Stimulated activated CD8-positive, alpha-beta memory T cell treated with anti-CD3 and anti-CD28 coated beads, Interleukin-7, amount 100 ng/mL, for 1 hour (primary cell): ENCODE data around the gene FKBP2.

Source experiments
- DNase-seq, 2 donors: peaks; one replicate each; pipeline ENCODE4 v3.0.0-alpha.2; 2020; ENCODE audit warnings: low read depth in 2 of 2

Gene FKBP2

GRCh38 chr11:64219354-64219684 is 21.6 kb upstream of the FKBP2 start:
- DNase-seq, result no peak

- no peak for DNase-seq
Measured at GRCh38 chr11:64219755-64220154, 21.1 kb upstream of the FKBP2 start.

GRCh38 chr11:64220271-64220670 is 20.6 kb upstream of the FKBP2 start:
- no peak for DNase-seq

GRCh38 chr11:64220798-64221197 is 20.1 kb upstream of the FKBP2 start:
- DNase-seq, result no peak

- no peak for DNase-seq
Measured at GRCh38 chr11:64222651-64223000, 18.3 kb upstream of the FKBP2 start.

GRCh38 chr11:64223001-64223651 is 17.8 kb upstream of the FKBP2 start:
- DNase-seq, result no peak

GRCh38 chr11:64224151-64224890 is 16.6 kb upstream of the FKBP2 start:
- no peak for DNase-seq

GRCh38 chr11:64224891-64225607 is 15.8 kb upstream of the FKBP2 start:
- no peak for DNase-seq

- peak; percentile 86 to 89 for DNase-seq
Measured at GRCh38 chr11:64225608-64226506, 15.0 kb upstream of the FKBP2 start, which contains the start of the genes NUDT22 and TRPT1. NUDT22 (plus strand) TSS chr11:64226274; CDS start chr11:64226653, 379 bp downstream. TRPT1 (minus strand) TSS chr11:64226186; CDS start chr11:64225860, 326 bp downstream.

GRCh38 chr11:64226507-64227051 is 14.3 kb upstream of the FKBP2 start:
- DNase-seq, result no peak

- no peak for DNase-seq
Measured at GRCh38 chr11:64227405-64227956, 13.4 kb upstream of the FKBP2 start.

- no peak for DNase-seq
Measured at GRCh38 chr11:64229090-64229743, 11.7 kb upstream of the FKBP2 start.

GRCh38 chr11:64229744-64230170 is 11.1 kb upstream of the FKBP2 start:
- DNase-seq, result no peak

GRCh38 chr11:64230171-64230984 is 10.5 kb upstream of the FKBP2 start, which contains the start of gene DNAJC4:
DNAJC4 (plus strand) TSS chr11:64230548; CDS start chr11:64230855, 307 bp downstream.
- DNase-seq, result peak in 1 of 2 donors; percentile 71

GRCh38 chr11:64230985-64231365 is 9.9 kb upstream of the FKBP2 start:
- DNase-seq, result no peak

GRCh38 chr11:64231546-64231945 is 9.3 kb upstream of the FKBP2 start:
- no peak for DNase-seq

GRCh38 chr11:64232182-64232966 is 8.5 kb upstream of the FKBP2 start:
- DNase-seq, result no peak

GRCh38 chr11:64232967-64233315 is 8.0 kb upstream of the FKBP2 start:
- no peak for DNase-seq
